GM13977 (cell line): ENCODE measurements around the gene STX16.

Source experiments
- DNase-seq: peaks from one replicate; pipeline ENCODE4 v3.0.0; 2012; ENCODE audit warnings: low spot score
- in situ Hi-C: fragments of 300-500 bp; cut with MboI; formaldehyde crosslinking; loops from one replicate; pipeline ENCODE4 v1.12.0; 2022; ENCODE audit warnings: low sequenced_read_pairs, low pct_unique_long_range_greater_than_20kb, mixed read lengths, inconsistent platforms; ENCODE audit not compliant: unreplicated experiment
- TF ChIP-seq, protein P1 (sequence below): IDR thresholded peaks from 2 replicates; pipeline ENCODE4 v1.5.1; 2012; ENCODE audit warnings: mild to moderate bottlenecking, control low read depth; ENCODE audit not compliant: insufficient read depth; ENCODE audit errors: extremely low read depth, missing control alignments

STX16 gene

DNA sequence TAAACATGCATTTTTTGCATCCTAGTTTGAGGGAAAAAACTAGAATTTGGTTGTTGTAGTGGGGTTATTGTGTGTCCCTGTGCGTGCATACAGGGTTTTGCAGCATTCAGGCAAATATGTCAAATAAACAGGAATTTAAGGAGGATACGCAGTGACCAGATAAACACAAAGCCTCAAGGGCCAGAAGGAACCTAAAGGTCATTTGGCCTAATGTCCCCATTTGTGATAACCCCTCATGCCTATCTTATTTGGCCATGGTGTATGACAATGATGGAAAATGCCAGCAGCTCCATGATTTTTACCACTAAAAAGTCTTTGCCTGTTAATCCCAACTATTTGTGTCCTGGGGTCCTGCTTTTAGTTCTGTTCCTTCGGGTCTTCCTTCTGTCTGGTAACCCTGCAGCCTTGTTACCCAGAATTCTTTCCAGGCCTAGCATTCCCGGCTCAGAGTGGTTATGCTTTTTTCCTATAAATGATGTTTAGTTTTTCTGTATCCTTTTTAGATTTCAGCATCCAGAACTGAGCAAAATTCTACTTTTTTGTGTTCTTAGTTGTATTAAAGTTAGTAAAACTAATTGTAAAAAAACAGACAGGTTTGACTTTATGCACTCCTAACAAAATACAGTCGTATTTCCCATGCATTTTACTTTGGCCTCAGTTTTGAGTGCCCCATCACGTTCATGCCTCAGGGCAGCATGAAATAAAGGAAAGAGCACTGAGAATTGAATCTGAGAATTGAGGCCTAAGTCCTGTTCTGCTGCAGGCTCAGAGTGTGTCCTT lies 4.4 kb downstream of the STX16 start:
- DNase-seq, result no peak
- in situ Hi-C loops, result no loop called here
- TF ChIP-seq, protein P1, sequence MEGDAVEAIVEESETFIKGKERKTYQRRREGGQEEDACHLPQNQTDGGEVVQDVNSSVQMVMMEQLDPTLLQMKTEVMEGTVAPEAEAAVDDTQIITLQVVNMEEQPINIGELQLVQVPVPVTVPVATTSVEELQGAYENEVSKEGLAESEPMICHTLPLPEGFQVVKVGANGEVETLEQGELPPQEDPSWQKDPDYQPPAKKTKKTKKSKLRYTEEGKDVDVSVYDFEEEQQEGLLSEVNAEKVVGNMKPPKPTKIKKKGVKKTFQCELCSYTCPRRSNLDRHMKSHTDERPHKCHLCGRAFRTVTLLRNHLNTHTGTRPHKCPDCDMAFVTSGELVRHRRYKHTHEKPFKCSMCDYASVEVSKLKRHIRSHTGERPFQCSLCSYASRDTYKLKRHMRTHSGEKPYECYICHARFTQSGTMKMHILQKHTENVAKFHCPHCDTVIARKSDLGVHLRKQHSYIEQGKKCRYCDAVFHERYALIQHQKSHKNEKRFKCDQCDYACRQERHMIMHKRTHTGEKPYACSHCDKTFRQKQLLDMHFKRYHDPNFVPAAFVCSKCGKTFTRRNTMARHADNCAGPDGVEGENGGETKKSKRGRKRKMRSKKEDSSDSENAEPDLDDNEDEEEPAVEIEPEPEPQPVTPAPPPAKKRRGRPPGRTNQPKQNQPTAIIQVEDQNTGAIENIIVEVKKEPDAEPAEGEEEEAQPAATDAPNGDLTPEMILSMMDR, result no peak

GRCh38 chr20:58656831-58657230 lies 5.7 kb downstream of the STX16 start:
- in situ Hi-C loops, result no loop called here
- no peak for DNase-seq
- TF ChIP-seq, protein P1, result no peak

DNA sequence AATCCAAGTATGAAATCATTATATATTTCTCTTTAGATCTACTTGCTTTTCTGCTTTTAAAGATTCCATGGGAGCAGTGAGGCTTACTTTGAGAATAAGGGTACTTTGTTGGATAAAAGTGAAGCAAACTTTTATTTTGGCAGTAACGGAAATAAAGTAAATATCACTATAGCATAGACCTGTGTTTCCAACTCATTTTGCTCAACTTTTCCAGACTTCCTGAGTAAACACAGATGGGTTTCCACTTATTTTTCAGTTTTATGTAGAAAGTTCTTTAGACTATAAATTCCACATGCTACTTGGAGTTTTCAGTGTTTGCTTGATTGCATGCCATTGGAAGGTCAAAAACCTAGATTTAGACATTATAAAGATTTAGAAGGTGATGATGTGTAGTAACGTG lies 6.2 kb downstream of the STX16 start:
- TF ChIP-seq, protein P1, result no peak
- in situ Hi-C loops, result no loop called here
- no peak for DNase-seq

- no peak for DNase-seq
- in situ Hi-C loops, result no loop called here
- TF ChIP-seq, protein P1, result no peak
Measured at GRCh38 chr20:58657986-58658385, 6.9 kb downstream of the STX16 start.

DNA sequence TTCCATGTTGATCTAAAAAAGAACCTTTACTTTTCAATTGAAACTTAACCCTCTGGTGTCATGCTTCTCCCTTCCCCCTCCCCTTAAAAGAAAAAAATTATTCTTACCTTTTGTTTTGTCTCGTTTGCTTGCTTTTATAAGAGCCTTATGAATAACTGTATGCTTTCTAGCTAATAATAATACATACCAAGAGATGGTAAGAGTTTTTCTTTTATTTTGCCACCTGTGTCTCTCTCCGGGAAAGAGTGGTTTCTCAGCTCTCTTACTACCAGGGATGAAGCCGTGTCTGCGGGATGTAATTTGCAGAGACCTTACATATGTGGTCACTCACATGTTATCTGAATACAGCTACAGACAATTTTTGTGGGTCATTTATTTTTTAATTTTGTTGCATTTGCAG lies 7.7 kb downstream of the STX16 start:
- in situ Hi-C loops, result no loop called here
- DNase-seq, result no peak
- TF ChIP-seq, protein P1, result no peak

- in situ Hi-C loops, result no loop called here
- TF ChIP-seq, protein P1, result no peak
- no peak for DNase-seq
Measured at GRCh38 chr20:58659841-58660240, 8.8 kb downstream of the STX16 start.
